ENCODE measurements around the gene PANX3. TPM values are rescaled to one million over a fixed set of nuclear protein-coding genes. Genes with fewer than 3 reads are reported as not detected.
A peak's percentile ranks its signal among the peaks of the same experiment; 100 is the strongest.

Gene PANX3
- total and polyA plus RNA-seq, 9 of the 15 experiments (the other 6 are each of a cell fraction or from before 2014, with no cell fraction given), result 0.09 to 0.69 (median 0.39) TPM

DNA sequence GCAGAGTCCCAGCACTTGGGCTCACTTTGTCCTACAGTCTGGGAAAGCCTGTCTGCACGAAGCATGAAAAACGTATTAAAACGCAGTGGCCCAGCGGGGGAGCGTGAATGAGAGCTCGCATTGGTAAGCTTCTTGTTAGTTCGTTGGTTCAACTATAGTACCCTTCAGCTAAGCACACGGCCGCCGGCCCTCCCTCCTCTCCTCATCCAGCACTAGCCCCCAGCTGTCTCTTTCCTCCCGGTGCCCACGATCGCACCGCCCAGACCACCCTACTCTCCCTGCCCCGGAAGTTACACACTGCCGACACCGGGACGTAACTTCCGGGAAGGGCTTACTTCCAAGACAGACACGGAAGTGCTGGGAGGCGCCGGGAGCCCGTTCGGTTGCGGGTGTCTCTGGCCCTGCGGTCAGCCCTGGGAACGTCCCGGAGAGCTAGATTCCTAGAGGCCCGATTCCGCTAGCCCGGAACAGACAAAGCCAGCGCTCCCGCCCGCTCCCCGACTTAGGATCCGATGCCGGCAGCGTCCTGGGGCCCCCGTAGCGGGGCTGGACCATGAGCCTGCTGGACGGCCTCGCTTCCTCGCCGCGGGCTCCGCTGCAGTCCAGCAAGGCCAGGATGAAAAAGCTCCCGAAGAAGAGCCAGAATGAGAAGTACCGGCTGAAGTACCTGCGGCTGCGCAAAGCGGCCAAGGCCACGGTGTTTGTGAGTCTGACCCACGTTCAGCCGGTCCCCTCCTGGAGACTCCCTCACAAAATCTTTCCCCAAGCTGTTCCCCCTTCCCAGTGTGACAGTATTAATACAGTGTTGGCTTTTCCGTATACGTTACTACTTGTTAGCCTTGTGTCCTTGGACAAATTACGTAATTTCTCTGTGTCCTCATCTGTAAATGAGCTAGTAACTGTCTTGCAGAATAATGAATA lies 11.6 kb downstream of the PANX3 start, which contains the start of gene TBRG1 (continued):
- TF ChIP-seq, protein P1, sequence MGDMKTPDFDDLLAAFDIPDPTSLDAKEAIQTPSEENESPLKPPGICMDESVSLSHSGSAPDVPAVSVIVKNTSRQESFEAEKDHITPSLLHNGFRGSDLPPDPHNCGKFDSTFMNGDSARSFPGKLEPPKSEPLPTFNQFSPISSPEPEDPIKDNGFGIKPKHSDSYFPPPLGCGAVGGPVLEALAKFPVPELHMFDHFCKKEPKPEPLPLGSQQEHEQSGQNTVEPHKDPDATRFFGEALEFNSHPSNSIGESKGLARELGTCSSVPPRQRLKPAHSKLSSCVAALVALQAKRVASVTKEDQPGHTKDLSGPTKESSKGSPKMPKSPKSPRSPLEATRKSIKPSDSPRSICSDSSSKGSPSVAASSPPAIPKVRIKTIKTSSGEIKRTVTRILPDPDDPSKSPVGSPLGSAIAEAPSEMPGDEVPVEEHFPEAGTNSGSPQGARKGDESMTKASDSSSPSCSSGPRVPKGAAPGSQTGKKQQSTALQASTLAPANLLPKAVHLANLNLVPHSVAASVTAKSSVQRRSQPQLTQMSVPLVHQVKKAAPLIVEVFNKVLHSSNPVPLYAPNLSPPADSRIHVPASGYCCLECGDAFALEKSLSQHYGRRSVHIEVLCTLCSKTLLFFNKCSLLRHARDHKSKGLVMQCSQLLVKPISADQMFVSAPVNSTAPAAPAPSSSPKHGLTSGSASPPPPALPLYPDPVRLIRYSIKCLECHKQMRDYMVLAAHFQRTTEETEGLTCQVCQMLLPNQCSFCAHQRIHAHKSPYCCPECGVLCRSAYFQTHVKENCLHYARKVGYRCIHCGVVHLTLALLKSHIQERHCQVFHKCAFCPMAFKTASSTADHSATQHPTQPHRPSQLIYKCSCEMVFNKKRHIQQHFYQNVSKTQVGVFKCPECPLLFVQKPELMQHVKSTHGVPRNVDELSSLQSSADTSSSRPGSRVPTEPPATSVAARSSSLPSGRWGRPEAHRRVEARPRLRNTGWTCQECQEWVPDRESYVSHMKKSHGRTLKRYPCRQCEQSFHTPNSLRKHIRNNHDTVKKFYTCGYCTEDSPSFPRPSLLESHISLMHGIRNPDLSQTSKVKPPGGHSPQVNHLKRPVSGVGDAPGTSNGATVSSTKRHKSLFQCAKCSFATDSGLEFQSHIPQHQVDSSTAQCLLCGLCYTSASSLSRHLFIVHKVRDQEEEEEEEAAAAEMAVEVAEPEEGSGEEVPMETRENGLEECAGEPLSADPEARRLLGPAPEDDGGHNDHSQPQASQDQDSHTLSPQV (IDR thresholded peaks at IDR 0.05), result peak; percentile 47; the same call in 1 of the 2 replicates
- peak; percentile 40 for TF ChIP-seq HNRNPLL (IDR thresholded peaks at IDR 0.05; ENCODE audit: low read depth, low read length, poor library complexity, severe bottlenecking)
- 0 out of 2 replicates have a peak, but pooled peaks have one; percentile 19 for TF ChIP-seq CHCHD3 (CRISPR knock-in tag; IDR thresholded peaks at IDR 0.05)
- TF ChIP-seq BDP1 (IDR thresholded peaks at IDR 0.05; ENCODE audit: insufficient read depth, insufficient read length), result no peak
- TF ChIP-seq ESRRA (IDR thresholded peaks at IDR 0.05; ENCODE audit: borderline replicate concordance, low read depth), result peak; percentile 70; the same call in 1 of the 2 replicates
- peak; percentile 77 for TF ChIP-seq POLR2H (tag; IDR thresholded peaks at IDR 0.05; ENCODE audit: low read depth)
- TF ChIP-seq, protein P2, sequence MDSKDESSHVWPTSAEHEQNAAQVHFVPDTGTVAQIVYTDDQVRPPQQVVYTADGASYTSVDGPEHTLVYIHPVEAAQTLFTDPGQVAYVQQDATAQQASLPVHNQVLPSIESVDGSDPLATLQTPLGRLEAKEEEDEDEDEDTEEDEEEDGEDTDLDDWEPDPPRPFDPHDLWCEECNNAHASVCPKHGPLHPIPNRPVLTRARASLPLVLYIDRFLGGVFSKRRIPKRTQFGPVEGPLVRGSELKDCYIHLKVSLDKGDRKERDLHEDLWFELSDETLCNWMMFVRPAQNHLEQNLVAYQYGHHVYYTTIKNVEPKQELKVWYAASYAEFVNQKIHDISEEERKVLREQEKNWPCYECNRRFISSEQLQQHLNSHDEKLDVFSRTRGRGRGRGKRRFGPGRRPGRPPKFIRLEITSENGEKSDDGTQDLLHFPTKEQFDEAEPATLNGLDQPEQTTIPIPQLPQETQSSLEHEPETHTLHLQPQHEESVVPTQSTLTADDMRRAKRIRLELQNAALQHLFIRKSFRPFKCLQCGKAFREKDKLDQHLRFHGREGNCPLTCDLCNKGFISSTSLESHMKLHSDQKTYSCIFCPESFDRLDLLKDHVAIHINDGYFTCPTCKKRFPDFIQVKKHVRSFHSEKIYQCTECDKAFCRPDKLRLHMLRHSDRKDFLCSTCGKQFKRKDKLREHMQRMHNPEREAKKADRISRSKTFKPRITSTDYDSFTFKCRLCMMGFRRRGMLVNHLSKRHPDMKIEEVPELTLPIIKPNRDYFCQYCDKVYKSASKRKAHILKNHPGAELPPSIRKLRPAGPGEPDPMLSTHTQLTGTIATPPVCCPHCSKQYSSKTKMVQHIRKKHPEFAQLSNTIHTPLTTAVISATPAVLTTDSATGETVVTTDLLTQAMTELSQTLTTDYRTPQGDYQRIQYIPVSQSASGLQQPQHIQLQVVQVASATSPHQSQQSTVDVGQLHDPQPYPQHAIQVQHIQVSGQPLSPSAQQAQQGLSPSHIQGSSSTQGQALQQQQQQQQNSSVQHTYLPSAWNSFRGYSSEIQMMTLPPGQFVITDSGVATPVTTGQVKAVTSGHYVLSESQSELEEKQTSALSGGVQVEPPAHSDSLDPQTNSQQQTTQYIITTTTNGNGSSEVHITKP (IDR thresholded peaks at IDR 0.05; ENCODE audit: partially characterized antibody), result peak; percentile 62
- TF ChIP-seq PHB2 (IDR thresholded peaks at IDR 0.05; ENCODE audit: low read depth), result no peak
- peak; percentile 85 for TF ChIP-seq SMAD1 (IDR thresholded peaks at IDR 0.05; ENCODE audit: low read depth, low read length, partially characterized antibody)
- TF ChIP-seq, protein P3, sequence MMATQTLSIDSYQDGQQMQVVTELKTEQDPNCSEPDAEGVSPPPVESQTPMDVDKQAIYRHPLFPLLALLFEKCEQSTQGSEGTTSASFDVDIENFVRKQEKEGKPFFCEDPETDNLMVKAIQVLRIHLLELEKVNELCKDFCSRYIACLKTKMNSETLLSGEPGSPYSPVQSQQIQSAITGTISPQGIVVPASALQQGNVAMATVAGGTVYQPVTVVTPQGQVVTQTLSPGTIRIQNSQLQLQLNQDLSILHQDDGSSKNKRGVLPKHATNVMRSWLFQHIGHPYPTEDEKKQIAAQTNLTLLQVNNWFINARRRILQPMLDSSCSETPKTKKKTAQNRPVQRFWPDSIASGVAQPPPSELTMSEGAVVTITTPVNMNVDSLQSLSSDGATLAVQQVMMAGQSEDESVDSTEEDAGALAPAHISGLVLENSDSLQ (IDR thresholded peaks at IDR 0.05), result peak; percentile 46; the same call in 1 of the 2 replicates
- TF ChIP-seq NCOA1 (IDR thresholded peaks at IDR 0.05; ENCODE audit: low read depth), result peak; percentile 54; the same call in 1 of the 2 replicates
- TF ChIP-seq, protein P4, sequence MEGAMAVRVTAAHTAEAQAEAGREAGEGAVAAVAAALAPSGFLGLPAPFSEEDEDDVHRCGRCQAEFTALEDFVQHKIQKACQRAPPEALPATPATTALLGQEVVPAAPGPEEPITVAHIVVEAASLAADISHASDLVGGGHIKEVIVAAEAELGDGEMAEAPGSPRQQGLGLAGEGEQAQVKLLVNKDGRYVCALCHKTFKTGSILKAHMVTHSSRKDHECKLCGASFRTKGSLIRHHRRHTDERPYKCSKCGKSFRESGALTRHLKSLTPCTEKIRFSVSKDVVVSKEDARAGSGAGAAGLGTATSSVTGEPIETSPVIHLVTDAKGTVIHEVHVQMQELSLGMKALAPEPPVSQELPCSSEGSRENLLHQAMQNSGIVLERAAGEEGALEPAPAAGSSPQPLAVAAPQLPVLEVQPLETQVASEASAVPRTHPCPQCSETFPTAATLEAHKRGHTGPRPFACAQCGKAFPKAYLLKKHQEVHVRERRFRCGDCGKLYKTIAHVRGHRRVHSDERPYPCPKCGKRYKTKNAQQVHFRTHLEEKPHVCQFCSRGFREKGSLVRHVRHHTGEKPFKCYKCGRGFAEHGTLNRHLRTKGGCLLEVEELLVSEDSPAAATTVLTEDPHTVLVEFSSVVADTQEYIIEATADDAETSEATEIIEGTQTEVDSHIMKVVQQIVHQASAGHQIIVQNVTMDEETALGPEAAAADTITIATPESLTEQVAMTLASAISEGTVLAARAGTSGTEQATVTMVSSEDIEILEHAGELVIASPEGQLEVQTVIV (CRISPR knock-in tag; IDR thresholded peaks at IDR 0.05; ENCODE audit: borderline replicate concordance), result no peak
- no peak for TF ChIP-seq NR2C2 (CRISPR knock-in tag; IDR thresholded peaks at IDR 0.05)
- peak; percentile 97 for TF ChIP-seq NR2C2 (tag; IDR thresholded peaks at IDR 0.05)
- TF ChIP-seq HLTF (IDR thresholded peaks at IDR 0.05), result peak; percentile 75; the same call in 1 of the 2 replicates

Measured in K562 (cell line).